ENCODE data around the gene VPS26C. TPM values are rescaled to one million over a fixed set of nuclear protein-coding genes. Genes with fewer than 3 reads are reported as not detected.

Gene VPS26C
- total and polyA plus RNA-seq, 9 of the 15 experiments (the other 6 are each of a cell fraction or from before 2014, with no cell fraction given), result 32.8 to 48.7 (median 42.1) TPM

- TF ChIP-seq RERE (CRISPR knock-in tag; IDR thresholded peaks at IDR 0.05; ENCODE audit: borderline replicate concordance), result no peak
These were observed 25.7 kb downstream of the VPS26C start (continued) for GRCh38 chr21:37241426-37241825.

GRCh38 chr21:37240978-37241377, 26.2 kb downstream of the VPS26C start:
- 83% methylated on average over 8 of the region's 8 CpGs for WGBS (ENCODE audit: insufficient coverage, low coverage, missing lambda C conversion rate)
- Histone ChIP-seq H2AFZ (ENCODE audit: low read depth, low read length) (no peak overlapping the region), H3K9me1 (ENCODE audit: control insufficient read depth, insufficient read depth, low read length) (peaks cover 3% of the 10 kb centered on the region), H3K36me3 (ENCODE audit: control insufficient read depth, insufficient read depth, low read length) (peaks cover 52% of the 10 kb centered on the region), H3K9me3 (replicated peaks; ENCODE audit: control insufficient read depth, insufficient read depth, low read depth, low read length) (no peaks in the 10 kb centered on the region), H3K27me3 (ENCODE audit: control insufficient read depth in 2 of 2, insufficient read depth in 2 of 2, low read length in 2 of 2) (no peaks in the 10 kb centered on the region), H3K79me2 (ENCODE audit: control insufficient read depth, insufficient read depth, low read length) (peaks cover 54% of the 10 kb centered on the region), H3K4me3 (no peak overlapping the region), H3K4me1 (replicated peaks in 1 of 2; ENCODE audit: control insufficient read depth in 2 of 2, insufficient read depth in 2 of 2, low read length in 2 of 2) (peaks cover 9 to 12% of the 10 kb centered on the region in 2 experiments; a peak in 4 of 5 replicates), H3K27ac (ENCODE audit: extremely low read depth, low read depth, low read length) (no peak overlapping the region), H4K20me1 (replicated peaks; ENCODE audit: control insufficient read depth, insufficient read depth, low read length) (0 out of 2 replicates have a peak, but pooled peaks cover 7% of the 10 kb centered on the region), H3K9ac (ENCODE audit: insufficient read depth in 1 of 2, low read depth in 2 of 2, low read length in 2 of 2) (no peak overlapping the region), H3K4me2 (ENCODE audit: insufficient read depth, low read length) (no peak overlapping the region)
- in situ Hi-C loops (cut with MboI), result no loop called here
- no TSS peak for BruUV-seq (replicated peaks)
- intact Hi-C loops (cut with micrococcal nuclease), result no loop called here
- no peak for DNase-seq (ENCODE audit: extremely low read depth in 1 of 4, low spot score in 3 of 4)
- TF ChIP-seq RBM39 (optimal IDR thresholded peaks at IDR 0.05; ENCODE audit: low read depth, low read length) (no peak), RAD51 (IDR thresholded peaks at IDR 0.05; ENCODE audit: borderline replicate concordance, low read depth) (no peak), POLR2H (tag; IDR thresholded peaks at IDR 0.05; ENCODE audit: low read depth) (no peak)
- no peak for ATAC-seq
- FAIRE-seq, result no peak
- POLR2A ChIA-PET, result no interaction called here
- CTCF ChIA-PET (ENCODE audit: low intra/inter-chr PET ratio), result no interaction called here

All from K562 (cell line).